ENCODE results near the gene GOT1.
A peak's percentile ranks its signal among the peaks of the same experiment; 100 is the strongest.

The GOT1 gene

DNA sequence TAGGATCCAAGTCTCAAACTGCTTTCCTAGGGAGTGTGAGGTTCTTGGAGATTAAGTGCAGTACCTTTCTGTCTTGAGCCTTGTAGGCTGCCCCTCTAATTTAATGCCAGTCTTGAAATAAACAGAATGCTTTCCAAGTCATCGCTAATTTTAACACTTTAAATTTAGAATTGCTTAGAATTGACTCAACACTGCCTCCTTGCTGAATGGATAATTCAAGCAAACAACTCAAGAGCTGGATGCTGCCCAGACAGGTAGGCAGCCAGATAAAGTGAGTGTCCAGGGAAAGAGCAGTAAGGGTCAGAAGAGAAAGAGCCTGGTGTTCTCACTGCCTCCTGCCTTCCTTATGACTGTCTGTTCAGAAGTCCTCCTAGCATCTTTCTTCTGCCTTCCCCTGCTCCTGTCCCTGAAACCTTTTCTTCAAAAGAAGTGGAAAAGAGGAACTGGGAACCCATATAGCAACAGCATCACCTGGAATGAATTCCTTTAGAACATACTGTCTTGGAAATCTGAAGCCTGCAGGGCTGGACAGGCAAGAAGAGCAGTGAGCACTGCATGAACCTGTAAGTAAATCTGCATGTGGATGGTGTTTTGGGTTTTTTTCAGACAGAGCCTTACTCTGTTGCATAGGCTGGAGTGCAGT, 3.1 kb upstream of the GOT1 start:
- DNase-seq: no peak

DNA sequence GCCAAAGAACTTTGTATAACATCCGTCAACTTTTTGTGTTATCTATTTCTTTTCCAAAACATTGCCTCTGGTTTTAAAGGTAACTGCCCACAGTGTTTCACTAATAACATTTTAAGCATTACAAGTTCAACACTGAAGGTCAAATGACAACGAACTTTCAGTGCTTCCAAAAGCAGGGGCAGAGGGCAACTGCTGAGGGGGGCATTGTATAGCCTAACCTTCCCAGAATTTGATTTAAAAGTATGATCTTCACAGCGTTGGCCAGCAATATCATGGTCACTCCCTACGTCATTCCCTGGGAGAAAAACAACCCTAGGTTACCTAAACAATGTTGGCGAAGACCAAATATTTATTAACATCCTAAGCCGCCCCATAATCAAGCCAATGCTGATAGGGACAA, 2.5 kb upstream of the GOT1 start:
- no peak for DNase-seq

DNA sequence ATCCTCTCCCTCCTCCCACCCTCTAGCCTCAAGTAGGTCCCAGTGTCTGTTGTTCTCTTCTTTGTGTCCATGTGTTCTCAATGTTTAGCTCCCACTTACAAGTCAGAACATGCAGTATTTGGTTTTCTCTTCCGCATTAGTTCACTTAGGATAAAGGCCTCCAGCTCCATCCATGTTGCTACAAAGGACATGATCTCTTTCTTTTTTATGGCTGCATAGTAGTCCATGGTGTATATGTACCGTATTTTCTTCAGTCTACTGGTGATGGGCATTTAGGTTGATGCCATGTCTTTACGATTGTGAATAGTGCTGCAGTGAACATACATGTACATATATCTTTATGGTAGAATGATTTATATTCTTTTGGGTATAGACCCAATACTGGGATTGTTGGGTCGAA, 1.6 kb upstream of the GOT1 start:
- no peak for DNase-seq

DNA sequence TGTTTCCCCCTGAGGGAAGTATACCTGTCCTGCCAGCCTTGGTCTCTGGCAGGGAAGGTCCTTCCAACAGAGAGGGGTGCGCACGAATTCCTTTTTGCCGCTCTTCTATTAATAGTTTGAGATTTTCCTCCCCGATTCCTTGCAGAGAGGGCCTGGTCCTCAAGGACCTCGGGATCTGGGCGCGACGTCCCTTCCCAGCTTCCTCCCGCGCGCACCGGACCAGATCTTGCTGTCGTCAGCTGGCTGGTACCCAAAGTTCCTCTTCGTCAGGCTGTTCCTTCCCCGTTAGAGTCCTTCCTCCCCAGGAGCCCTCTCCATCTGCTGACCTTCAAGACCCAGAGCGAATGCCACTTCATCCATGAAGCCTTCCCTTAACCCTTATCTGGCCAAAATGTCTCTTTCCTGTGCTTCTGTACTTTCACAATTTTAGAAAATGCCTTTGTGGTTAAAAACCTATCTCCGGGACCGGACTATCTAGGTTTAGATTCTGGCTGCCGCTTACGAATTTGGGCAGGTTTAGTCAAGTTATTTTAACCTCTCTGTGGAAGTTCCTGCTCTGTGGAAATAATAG, 851 bp upstream of the GOT1 start:
- DNase-seq: peak in 40 of 56 donors; percentile 4 to 77 (median 49)

DNA sequence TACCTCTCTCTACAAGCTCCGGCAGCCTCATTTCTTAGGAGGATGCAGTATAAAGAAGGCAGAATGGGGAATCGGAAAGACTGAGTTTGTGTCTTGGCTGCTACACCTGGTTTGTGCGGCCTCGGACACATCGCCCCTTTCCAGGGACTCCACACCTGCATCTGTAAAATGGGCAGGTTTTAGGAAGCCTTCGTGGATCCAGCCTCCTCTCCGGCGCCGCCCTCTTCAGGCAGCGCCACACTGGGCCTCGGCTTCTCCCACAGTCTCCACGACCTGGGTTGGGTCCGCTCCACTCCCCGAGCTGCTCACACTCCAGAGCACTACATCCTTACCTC, 341 bp downstream of the GOT1 start:
- DNase-seq: no peak

DNA sequence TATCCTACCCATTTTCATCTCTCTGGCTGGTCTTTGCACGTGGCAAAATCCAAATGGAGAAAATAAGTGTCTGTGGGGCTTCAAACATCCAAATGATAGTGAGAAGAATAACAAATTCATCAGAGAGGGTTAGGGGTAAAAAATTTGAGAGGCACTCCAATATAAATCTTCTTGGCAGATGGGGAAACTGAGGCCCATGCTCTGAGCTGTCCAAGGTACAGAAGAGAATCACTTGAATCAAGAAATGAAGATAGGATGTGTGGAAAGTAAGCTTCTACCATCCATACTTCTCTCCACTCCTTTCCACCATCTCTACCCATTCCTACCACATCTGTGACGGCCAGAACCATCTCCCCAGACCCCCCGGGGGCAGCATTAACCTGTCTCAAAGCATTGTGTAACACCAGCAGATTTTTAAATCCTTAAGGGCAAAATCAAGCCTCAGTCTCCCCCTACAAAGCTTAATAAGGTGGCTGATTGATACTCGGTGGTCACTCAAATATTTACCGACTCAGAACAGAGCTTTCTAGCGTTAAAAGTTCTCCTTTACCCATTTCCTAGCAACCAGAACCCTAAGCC, 818 bp downstream of the GOT1 start:
- no peak for DNase-seq

DNA sequence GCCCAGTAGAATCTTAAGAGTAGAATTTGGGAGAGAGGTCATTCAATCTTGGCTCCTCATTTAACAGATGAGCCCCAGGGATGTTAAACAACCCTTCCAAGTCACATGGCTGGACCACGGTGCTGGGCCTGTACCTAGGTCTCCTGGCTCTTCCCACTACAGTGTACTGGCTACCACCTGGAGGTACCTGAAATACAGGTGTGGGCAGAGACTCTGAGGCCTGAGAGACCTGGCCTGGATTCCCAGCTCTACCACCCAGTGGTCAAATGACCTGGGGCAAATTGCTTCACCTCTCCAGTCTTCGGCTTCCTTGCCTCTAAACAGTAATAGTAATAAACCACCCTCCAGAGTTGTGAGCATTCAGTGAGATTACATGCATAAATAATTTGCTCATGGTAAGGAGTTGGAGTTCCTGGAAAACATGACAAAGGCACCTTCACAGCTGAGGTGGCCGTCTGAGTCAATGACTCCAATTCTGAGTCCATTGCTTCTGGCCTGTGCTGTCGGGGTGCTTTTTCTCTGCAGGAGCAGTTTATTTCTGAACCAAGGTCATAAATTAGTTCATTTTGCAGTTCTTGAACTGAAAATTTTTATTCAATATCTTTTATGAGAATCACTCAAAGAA, 2.7 kb downstream of the GOT1 start:
- no peak for DNase-seq

DNA sequence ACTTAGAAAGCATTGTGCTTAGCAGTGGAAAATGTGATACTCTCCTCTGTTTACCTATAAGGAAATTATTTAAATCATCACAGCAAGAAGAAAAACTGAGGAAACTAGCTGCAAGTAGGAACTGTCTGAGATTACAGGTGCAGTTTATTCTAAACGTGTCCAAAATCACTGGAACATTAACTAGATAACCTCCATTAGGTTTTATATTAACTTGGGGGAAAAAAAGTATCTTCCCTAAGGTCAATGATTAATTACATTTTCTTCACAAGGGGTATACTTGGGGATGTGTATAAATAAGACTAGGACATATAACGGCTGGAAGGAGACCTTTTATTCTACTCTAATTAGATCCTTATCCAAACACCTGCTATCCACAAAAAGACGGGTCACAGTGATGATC, 3.7 kb downstream of the GOT1 start:
- DNase-seq: no peak

DNA sequence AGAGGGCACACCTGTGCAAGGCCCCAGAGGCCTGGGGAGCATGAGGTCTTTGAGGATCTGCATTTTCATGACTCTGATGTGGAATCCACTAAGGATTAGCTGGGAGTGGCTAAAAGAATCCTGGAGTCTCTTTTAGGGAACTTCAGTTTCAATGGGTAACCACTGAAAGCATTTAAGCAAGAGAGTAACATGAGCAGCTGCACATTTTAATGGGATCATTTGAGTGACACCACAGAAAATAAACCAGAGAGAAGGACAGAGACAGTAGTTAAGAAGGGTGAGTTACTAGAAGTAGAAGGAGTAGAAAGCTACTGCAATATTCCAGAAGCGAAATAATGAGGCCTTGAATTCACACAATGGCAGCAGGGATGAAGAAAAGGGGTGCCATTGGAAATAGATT, 5.2 kb downstream of the GOT1 start:
- DNase-seq: no peak

DNA sequence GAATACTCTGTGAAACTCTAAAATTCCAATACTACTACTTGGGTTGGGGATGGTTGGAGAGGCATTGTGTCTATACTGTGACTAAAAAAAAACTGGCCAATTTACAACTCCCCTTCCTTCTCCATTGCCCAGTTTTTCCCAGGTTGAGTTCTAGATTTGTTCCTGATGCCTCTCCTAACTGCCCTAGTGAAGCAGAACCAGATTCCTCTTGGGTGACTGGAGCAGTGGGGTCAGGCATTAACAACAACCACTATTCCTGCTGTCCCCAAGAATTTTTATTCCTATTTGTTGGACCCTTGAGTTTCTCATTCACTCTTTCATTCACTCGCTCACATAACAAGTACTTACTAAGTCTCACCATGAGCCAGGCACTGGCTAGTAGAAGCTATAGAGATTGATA, 5.8 kb downstream of the GOT1 start:
- DNase-seq: no peak

DNA sequence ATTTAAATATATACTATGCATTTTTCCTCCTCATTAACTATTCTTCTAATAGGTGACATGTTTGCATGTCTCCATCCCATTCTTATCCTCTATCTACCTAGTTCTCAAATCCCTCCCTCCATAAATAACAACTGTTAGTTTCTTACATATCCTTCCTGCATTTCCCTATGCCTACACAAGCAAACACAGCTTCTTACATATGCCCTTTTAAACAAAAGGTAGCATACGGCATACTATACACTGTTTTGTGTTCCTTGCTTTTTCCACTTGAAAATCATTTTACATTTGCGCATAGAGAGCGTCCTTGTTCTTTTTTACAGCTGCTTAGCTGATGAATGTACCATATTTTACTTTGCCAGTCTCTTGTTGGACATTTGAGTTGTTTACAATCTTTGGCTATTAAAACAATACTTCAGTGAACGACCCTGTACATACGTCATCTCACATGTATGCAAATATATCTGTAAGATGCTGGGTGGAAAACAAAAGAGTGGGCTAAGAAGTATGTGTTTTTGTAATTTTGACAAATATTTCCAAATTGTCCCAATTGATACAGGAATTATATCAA, 7.8 kb downstream of the GOT1 start:
- DNase-seq: no peak

DNA sequence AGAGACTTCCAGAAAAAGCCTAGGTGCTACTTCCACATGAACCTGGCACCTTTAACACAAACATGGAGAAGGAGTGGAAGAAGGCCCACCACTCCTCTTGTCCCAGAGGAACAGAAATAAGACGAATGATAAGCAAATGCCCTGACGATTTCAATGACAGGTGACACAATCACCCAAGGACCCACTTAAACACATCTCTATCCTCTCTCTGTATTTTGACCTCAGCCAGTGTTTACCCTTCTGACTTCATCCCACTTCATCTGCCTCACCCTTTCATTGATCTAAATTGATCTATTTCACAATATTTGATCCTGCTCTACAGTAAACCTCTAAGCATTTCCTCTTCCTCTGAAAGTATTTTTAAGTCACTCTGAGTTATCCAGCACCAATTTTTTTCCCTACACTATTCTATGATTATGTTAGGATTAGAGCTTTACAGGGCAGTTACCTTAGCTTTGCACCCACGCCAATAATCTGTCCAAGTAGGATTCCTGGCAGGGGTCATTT, 9.1 kb downstream of the GOT1 start:
- DNase-seq: no peak

DNA sequence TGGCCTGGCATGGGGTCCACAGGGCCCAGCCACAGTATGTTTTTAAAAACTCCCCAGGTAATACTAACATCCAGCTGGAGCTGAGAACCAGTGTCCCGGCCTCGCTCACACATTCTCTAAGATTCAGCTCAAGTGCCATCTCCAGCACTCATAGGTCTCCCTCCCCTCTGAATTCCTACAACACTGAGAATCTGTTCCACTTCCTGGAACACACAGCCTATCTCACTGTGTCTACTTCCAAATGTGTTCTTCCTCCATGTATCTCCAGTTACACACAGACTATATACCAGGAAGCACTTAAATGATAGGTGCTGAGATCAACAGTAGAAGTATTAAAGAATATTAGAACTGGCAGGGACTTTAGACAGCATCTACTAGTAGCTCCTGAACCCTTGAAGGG, 10.7 kb downstream of the GOT1 start:
- no peak for DNase-seq

DNA sequence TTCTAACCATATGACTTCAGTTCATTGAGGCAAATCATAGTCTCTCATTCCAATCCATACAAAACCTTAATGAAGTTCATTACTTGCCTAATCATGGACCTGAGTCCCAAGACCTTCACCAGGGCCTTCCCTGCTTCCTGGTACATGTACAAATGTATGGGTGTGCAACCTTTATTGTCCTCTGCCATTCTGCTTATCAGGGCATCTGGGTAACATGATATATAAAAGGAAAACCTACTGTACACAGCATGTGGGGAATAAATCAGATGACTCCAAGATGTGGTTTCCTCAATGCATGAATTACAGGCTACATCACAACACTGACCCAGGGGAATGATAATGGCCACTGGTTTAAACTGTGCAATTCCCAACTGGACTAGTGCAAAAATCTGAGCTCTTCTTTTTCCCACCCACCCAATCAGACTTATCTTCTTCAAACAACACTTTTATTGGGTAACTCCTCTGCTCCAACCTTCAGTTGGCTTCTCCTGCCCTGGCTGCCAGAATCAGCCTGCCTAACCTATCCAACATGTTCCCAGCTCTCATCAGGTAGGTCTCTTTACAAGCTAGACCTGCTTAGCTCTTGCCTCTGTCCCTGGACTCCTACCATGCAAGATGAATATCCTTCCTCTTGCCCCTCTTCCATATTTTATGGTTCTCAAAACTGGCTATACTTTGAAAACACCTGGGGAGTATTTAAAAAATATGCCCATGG, 11.4 kb downstream of the GOT1 start:
- no peak for DNase-seq

DNA sequence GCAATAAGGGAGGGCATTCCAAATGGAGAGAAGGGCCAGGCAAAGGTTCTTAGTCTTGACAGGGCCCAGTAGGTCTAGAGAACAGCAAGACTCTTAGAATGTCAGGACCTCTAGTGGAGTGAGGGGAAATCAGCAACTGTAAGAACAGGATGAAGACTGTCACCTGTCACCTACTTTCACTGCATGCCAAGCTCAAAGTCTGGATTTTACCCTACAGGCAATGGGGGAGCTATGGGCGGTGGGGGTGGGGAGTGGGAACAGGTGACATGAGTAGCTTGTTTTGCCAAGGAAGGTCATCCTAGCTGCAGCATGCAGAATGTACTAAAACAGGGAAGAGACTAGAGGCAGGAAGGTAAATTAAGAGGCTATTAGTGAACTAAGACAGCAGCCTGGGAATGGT, 18.3 kb downstream of the GOT1 start:
- no peak for DNase-seq

DNA sequence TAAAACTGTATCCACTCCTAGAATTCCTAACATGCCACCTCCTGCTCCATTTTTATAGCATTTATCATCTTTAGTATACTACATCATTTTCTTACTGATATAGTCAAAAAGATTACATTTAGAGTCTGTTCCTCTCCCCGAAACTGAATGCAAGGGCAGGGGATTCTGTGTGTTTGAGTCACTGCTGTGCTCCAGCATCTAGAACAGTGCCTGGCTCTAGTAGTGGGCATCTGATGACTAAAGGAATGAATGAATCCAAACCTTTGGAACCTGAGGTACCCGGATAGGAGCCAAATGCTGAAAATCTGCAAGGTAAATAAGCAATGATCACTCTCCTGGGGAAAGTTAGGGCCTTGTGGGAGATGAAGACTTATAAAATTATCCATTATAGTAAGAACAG, 18.9 kb downstream of the GOT1 start:
- no peak for DNase-seq

DNA sequence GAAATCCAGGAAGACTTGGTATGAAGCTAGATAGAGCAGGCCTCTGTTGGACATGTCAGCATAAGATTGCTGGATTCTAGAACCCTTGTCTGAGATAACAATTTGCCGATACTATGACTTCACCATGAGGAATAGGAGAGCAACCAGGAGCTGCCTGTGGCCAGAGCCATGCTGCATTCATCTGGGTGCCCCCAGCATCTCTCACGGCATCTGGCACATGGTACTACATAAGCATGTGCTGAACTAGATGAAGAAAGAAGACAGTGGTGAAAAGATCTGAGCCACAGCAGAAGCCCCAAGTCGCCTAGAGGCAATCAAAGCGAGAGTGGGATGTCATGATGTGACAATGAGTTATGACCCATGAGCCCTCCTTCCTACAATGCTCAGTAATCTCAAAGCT, 19.5 kb downstream of the GOT1 start:
- DNase-seq: no peak

DNA sequence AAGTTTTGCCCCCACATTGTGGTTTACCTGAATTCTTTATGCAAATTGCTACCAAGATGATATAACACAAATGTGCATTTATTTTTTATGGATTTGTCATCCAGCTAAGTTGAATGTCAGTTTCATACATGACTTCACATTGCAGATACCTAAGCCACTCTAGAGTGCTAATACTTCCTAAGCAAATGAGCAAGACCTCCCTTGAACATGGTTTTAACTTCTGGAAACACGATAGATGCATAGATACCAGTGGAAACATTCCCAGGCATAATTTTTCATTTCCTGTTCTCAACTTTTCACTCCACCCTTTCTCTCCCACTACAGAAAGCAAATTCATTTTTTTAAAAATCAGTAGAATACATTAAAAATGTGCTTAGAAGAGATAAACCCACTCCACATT, 20.3 kb downstream of the GOT1 start:
- DNase-seq: no peak

DNA sequence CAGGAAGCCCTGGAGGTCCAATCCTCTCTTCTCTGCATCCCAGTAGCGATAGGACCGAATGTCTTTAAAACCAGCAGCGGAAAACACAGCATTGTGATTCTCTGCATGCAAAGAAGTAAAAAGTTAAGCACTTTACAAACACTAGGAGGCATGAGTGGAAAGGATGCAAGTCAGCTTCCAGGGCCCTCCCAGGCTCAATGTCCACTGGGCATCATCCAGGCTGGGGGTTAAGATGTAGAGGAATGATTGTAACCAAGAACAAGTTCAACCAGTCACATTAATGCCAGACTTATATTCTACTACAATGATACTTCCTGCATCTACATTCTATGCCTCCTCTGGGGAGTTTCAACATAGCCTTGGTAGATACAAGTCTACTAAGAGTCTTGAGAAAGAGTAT, 24.3 kb downstream of the GOT1 start:
- DNase-seq: no peak

DNA sequence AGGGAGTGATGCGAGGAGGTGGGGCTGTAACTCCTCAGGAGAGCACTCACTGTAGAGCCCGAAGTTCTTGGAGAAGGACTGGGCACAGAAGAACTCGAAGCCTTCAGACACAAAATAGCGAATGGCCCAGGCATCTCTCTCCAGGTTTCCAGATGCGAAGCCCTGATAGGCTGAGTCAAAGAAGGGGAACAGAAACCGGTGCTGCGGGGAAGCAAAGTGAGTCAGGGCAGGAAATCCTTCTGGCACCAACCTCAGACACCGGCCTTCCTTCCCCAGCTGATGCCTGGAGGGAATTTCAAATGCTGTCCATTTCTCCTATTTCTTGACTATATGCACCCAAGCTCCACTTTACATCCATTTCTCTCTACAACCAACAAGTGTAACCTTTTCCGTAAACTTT, 26.8 kb downstream of the GOT1 start:
- peak in 1 of 56 donors; percentile 5 for DNase-seq

DNA sequence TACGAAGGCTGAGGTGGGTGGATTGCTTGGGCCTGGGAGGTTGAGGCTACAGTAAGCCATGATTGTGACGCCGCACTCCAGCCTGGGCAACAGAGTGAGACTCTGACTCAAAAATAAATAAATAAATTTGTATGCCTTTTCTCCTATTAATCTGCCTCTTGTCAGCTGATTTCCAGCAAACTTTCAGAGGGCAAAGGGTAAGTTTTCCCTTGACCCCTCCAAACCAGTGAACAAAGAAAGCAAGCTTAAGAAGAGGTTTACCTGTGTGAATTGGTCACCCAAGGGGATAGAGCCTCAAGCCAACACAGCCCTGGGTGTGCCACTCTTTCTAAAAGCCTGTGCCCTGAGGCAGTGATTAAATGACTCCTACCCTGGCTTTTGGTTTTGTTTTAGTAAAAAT, 30.8 kb downstream of the GOT1 start:
- no peak for DNase-seq

DNA sequence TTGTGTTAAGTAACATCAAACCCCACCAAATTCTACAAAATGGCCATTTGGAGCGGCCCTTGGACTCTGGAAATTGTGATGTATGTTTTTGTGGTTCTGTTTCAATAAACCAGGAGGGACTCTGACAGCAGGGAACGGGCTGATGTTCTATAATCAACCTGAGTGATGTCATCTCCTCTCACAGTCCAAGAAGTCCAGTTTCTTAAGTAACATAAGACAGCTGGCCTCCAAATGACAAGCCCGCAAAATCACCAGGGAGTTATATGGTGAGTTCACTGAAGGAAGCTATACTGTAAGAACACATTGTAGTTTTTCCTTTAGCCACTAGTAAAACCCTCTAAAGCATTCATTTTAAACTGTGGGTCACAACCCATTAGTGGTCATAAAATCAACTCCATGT, 34.0 kb downstream of the GOT1 start:
- DNase-seq: no peak
